Neural cell (in vitro differentiated cells): ENCODE data around the gene KIRREL3.

ENCODE experiments used
- EZH2 ChIP-seq: fragments of 200-600, 300-800 bp; shearing (Covaris generic), sonication (generic); IDR thresholded peaks from 2 replicates; pipeline ENCODE4 v1.6.1; 2014; ENCODE audit warnings: antibody characterized with exemption, low read length, borderline replicate concordance, mild to moderate bottlenecking; ENCODE audit not compliant: insufficient read depth, poor library complexity, severe bottlenecking
- TF ChIP-seq, protein P1 (sequence below): fragments of 450-650 bp; IDR thresholded peaks from 2 replicates; pipeline ENCODE4 v1.5.1; 2014; ENCODE audit warnings: antibody characterized with exemption, mild to moderate bottlenecking, moderate library complexity; ENCODE audit not compliant: poor library complexity, severe bottlenecking

DNA sequence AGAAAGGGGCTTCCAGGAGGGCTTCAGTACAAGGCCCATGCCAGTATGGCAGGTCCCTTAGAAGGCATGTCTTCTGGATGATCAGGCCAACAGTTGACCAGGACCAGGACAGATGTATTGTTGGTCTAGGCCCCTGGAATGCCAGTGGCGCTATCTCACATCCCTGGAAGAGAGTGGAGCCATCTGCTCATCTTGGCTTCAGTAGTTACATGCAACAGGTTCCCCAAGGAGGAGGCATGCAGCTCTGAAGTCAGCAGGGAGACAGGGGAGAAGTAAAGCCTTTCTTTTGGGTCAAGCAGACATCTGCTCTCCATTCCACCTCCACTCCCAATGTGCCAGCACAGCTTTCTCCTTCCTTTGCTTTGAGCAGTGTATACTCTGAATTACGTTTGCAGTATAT, 244.1 kb downstream of the KIRREL3 start:
- TF ChIP-seq, protein P1, sequence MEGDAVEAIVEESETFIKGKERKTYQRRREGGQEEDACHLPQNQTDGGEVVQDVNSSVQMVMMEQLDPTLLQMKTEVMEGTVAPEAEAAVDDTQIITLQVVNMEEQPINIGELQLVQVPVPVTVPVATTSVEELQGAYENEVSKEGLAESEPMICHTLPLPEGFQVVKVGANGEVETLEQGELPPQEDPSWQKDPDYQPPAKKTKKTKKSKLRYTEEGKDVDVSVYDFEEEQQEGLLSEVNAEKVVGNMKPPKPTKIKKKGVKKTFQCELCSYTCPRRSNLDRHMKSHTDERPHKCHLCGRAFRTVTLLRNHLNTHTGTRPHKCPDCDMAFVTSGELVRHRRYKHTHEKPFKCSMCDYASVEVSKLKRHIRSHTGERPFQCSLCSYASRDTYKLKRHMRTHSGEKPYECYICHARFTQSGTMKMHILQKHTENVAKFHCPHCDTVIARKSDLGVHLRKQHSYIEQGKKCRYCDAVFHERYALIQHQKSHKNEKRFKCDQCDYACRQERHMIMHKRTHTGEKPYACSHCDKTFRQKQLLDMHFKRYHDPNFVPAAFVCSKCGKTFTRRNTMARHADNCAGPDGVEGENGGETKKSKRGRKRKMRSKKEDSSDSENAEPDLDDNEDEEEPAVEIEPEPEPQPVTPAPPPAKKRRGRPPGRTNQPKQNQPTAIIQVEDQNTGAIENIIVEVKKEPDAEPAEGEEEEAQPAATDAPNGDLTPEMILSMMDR: no peak
- no peak for TF ChIP-seq EZH2
